HL-60 (cell line): ENCODE results near the gene TMEM266.

Experiments
- GABPA ChIP-seq: IDR thresholded peaks from 2 replicates; pipeline ENCODE4 v1.6.1; 2012; ENCODE audit warnings: low read depth
- TF ChIP-seq, protein P1 (sequence below): IDR thresholded peaks from one replicate; pipeline ENCODE4 v1.5.1; 2011; ENCODE audit warnings: low read length, control low read depth, inconsistent platforms; ENCODE audit not compliant: insufficient read depth
- TF ChIP-seq, protein P2 (sequence below): IDR thresholded peaks from 2 replicates; pipeline ENCODE4 v1.6.1; 2012; ENCODE audit warnings: low read depth; ENCODE audit not compliant: insufficient replicate concordance

DNA sequence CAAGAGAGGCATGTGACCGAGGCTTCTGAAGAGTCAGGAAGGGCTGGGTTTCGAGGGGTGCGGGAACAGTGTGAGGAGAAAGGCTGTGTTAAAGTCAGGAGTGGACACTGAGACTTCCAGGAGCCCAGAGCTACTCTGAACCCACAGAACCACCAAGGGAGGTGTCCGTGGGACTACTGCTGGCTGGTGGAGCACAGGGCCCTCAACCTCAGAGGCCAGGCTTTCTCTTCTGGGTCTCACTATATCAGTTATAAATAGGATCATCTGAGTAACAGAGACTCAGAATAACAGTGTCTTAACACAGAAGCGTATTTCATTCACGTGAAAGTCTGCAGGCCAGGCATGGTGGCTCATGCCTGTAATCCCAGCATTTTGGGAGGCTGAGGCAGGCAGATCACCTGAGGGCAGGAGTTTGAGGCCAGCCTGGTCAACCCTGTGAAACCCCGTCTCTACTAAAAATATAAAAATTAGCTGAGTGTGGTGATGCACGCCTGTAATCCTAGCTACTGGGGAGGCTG lies 113.6 kb downstream of the TMEM266 start:
- TF ChIP-seq, protein P1, sequence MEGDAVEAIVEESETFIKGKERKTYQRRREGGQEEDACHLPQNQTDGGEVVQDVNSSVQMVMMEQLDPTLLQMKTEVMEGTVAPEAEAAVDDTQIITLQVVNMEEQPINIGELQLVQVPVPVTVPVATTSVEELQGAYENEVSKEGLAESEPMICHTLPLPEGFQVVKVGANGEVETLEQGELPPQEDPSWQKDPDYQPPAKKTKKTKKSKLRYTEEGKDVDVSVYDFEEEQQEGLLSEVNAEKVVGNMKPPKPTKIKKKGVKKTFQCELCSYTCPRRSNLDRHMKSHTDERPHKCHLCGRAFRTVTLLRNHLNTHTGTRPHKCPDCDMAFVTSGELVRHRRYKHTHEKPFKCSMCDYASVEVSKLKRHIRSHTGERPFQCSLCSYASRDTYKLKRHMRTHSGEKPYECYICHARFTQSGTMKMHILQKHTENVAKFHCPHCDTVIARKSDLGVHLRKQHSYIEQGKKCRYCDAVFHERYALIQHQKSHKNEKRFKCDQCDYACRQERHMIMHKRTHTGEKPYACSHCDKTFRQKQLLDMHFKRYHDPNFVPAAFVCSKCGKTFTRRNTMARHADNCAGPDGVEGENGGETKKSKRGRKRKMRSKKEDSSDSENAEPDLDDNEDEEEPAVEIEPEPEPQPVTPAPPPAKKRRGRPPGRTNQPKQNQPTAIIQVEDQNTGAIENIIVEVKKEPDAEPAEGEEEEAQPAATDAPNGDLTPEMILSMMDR, result no peak
- TF ChIP-seq, protein P2, sequence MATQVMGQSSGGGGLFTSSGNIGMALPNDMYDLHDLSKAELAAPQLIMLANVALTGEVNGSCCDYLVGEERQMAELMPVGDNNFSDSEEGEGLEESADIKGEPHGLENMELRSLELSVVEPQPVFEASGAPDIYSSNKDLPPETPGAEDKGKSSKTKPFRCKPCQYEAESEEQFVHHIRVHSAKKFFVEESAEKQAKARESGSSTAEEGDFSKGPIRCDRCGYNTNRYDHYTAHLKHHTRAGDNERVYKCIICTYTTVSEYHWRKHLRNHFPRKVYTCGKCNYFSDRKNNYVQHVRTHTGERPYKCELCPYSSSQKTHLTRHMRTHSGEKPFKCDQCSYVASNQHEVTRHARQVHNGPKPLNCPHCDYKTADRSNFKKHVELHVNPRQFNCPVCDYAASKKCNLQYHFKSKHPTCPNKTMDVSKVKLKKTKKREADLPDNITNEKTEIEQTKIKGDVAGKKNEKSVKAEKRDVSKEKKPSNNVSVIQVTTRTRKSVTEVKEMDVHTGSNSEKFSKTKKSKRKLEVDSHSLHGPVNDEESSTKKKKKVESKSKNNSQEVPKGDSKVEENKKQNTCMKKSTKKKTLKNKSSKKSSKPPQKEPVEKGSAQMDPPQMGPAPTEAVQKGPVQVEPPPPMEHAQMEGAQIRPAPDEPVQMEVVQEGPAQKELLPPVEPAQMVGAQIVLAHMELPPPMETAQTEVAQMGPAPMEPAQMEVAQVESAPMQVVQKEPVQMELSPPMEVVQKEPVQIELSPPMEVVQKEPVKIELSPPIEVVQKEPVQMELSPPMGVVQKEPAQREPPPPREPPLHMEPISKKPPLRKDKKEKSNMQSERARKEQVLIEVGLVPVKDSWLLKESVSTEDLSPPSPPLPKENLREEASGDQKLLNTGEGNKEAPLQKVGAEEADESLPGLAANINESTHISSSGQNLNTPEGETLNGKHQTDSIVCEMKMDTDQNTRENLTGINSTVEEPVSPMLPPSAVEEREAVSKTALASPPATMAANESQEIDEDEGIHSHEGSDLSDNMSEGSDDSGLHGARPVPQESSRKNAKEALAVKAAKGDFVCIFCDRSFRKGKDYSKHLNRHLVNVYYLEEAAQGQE, result no peak
- TF ChIP-seq GABPA, result no peak
